Kidney (tissue), 14 donors: Measurements from ENCODE around the gene BSN. TPM values are rescaled to one million over a fixed set of nuclear protein-coding genes. Genes with fewer than 3 reads are reported as not detected.
A peak's percentile ranks its signal among the peaks of the same experiment; 100 is the strongest.

Experiments used
- DNase-seq, 5 donors: peaks; one replicate each; pipeline ENCODE4 v3.0.0-alpha.2; 2013 to 2020
- FAIRE-seq: peaks from 2 replicates; lab custom pipeline; 2012; peaks lifted over from hg19 to GRCh38; lab: Jason Lieb, UNC
- H3K27ac ChIP-seq, 2 donors: one replicate each; pipeline ENCODE4 v1.7.0; 2013; ENCODE audit warnings: low read depth in 2 of 2, low read length in 2 of 2, inconsistent platforms in 1 of 2
- H3K27me3 ChIP-seq: one replicate; pipeline ENCODE4 v1.7.1; 2013; ENCODE audit warnings: low read length, inconsistent platforms; ENCODE audit not compliant: control insufficient read depth, insufficient read depth
- H3K36me3 ChIP-seq, 3 donors: one replicate each; pipeline versions ENCODE4 v1.7.0 to v1.7.1; 2013; ENCODE audit warnings: low read length in 3 of 3, control low read depth in 1 of 3, inconsistent platforms in 1 of 3; ENCODE audit not compliant: insufficient read depth in 3 of 3, control insufficient read depth in 2 of 3
- H3K4me1 ChIP-seq, 3 donors: one replicate each; pipeline versions ENCODE4 v1.7.0 to v1.7.1; 2013; ENCODE audit warnings: low read length in 3 of 3, inconsistent platforms in 1 of 3, low read depth in 1 of 3; ENCODE audit not compliant: control insufficient read depth in 2 of 3, insufficient read depth in 2 of 3
- H3K4me3 ChIP-seq, 3 donors: one replicate each; pipeline versions ENCODE4 v1.7.0 to v1.8.1; 2013; ENCODE audit warnings: low read length in 3 of 3, control low read depth in 1 of 3, inconsistent platforms in 1 of 3
- H3K9ac ChIP-seq, 3 donors: one replicate each; pipeline versions ENCODE4 v1.7.0 to v1.7.1; 2013; ENCODE audit warnings: low read length in 3 of 3, control low read depth in 1 of 3, inconsistent platforms in 1 of 3
- H3K9me3 ChIP-seq, 3 donors: one replicate each; pipeline versions ENCODE4 v1.7.0 to v1.7.1; 2013; ENCODE audit warnings: low read length in 3 of 3, control low read depth in 1 of 3, inconsistent platforms in 1 of 3; ENCODE audit not compliant: control insufficient read depth in 2 of 3, insufficient read depth in 1 of 3
- intact Hi-C: fragments of 100-400 bp; cut with DNase I; formaldehyde crosslinking; loops from one replicate; pipeline ENCODE4 v1.11.1; 2022
- polyA plus RNA-seq: library from polyadenylated mRNA; stranded (reverse); fragments of 350-450 nt; fragmentation: Illumina TruSeq; extraction: RNeasy Lipid Tissue Mini Kit (QIAGEN cat#74804); gene quantifications from one replicate; pipeline ENCODE4 v1.2.3, GENCODE V29; 2014; ENCODE audit warnings: low read depth, low replicate concordance; ENCODE audit not compliant: insufficient read depth
- total RNA-seq: library from RNA; stranded (reverse); fragmentation: NEBNext Ultra II Directional; extraction: Animal tissue kit (Norgen Biotek cat#: 25700); gene quantifications from one replicate; pipeline ENCODE4 v1.2.1, GENCODE V29; 2021
- TF ChIP-seq, protein P1 (sequence below): IDR thresholded peaks from 3 replicates; pipeline ENCODE4 v1.5.1; 2012; ENCODE audit warnings: mild to moderate bottlenecking, moderate library complexity, borderline replicate concordance; ENCODE audit not compliant: insufficient read depth; ENCODE audit errors: extremely low read depth
- donor health status: control.
- donor health status: control.
- donor health status: control.
- donor health status: control.
- donor health status: control.
- donor health status: DM: yes; HTN: yes; CAD: no.
- donor health status: Normal renal cell carcinoma (clear cell type).

The BSN gene
- total and polyA plus RNA-seq, 2 donors from 2014 or later, result 0.11 to 1.3 TPM

DNA sequence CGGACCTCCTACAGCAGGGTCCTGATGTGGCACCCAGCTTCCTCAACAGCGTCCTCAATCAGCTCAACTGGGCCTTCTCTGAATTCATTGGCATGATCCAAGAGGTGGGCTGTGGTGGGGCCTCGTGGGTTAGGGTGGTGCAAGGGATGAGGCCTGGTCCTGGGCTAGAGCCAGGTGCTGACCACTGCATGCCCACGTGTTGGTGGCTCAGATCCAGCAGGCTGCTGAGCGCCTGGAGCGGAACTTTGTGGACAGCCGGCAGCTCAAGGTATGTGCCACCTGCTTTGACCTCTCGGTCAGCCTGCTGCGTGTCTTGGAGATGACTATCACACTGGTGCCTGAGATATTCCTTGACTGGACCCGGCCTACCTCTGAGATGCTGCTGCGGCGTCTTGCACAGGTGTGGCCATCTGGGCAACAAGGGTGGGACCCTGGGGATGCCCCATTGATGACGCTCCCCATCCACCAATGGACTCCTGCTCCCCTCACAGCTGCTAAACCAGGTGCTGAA, 161.4 kb downstream of the BSN start:
- Histone ChIP-seq H3K9me3 (no peaks in the 10 kb centered on the region), H3K9ac (no peak overlapping the region), H3K27me3 (no peaks in the 10 kb centered on the region), H3K36me3 (peaks cover 0 to 13% (median 0%) of the 10 kb centered on the region in 3 donors), H3K27ac (no peak overlapping the region), H3K4me3 (no peak overlapping the region), H3K4me1 (peaks cover 0 to 9% (median 0%) of the 10 kb centered on the region in 3 donors)
- FAIRE-seq (no peak), DNase-seq (peak in 2 of 5 donors; percentile 37 to 64)
- TF ChIP-seq, protein P1, sequence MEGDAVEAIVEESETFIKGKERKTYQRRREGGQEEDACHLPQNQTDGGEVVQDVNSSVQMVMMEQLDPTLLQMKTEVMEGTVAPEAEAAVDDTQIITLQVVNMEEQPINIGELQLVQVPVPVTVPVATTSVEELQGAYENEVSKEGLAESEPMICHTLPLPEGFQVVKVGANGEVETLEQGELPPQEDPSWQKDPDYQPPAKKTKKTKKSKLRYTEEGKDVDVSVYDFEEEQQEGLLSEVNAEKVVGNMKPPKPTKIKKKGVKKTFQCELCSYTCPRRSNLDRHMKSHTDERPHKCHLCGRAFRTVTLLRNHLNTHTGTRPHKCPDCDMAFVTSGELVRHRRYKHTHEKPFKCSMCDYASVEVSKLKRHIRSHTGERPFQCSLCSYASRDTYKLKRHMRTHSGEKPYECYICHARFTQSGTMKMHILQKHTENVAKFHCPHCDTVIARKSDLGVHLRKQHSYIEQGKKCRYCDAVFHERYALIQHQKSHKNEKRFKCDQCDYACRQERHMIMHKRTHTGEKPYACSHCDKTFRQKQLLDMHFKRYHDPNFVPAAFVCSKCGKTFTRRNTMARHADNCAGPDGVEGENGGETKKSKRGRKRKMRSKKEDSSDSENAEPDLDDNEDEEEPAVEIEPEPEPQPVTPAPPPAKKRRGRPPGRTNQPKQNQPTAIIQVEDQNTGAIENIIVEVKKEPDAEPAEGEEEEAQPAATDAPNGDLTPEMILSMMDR, result no peak
- intact Hi-C loops, result no loop called here

DNA sequence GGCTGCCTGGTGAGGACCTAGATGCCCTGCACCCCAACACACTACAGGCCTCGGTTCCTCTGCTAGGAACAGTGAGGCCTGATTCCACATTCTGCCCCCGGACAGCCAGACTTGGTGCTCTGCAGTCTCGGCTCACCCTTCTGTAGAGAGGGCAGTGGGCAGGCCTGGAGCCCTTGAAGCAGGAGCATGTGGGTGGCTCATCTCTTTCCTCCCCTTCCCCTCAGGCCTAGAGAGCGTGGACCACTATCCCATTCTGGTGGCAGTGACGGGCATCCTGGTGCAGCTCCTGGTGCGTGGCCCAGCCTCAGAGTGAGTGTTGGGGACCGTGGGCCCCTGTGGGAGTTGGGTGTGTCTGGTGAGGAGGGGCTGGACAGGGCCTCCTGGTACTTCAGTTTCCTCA, 161.9 kb downstream of the BSN start:
- intact Hi-C loops, result no loop called here
- Histone ChIP-seq H3K4me1 (peaks cover 0 to 9% (median 0%) of the 10 kb centered on the region in 3 donors), H3K4me3 (no peak overlapping the region), H3K27ac (no peak overlapping the region), H3K9me3 (no peaks in the 10 kb centered on the region), H3K27me3 (no peaks in the 10 kb centered on the region), H3K36me3 (peaks cover 0 to 18% (median 4%) of the 10 kb centered on the region in 3 donors), H3K9ac (no peak overlapping the region)
- FAIRE-seq, result no peak
- TF ChIP-seq, protein P1, result no peak
- DNase-seq, result peak in 2 of 5 donors; percentile 35 to 52

DNA sequence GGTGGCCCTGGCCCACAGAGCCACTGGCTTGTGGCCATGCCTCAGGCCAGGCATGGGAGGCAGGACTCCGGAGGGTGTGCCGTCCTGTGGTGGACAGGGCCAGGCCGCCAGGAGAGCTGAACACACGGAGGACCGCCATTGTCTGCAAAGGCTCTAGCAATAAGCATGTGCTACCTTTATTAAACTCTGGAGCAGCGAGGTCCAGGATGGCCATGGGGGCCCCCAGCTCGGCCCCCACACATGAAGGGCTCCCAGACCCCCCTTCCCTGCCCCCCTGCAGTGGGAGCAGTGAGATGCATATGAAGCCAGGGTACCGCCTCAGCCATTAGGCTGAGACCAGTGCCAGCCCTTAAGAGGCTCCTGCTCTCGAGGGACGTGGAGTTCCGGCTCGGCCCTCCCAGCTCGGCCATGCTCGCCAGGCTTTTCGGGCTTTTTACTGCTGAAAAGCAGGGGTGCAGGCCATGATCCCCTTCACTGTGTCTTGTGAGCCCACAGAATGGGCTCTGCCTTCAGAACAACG, 162.5 kb downstream of the BSN start:
- Histone ChIP-seq H3K4me1 (peaks cover 0 to 9% (median 0%) of the 10 kb centered on the region in 3 donors), H3K4me3 (no peak overlapping the region), H3K9me3 (no peaks in the 10 kb centered on the region), H3K36me3 (peaks cover 0 to 23% (median 4%) of the 10 kb centered on the region in 3 donors), H3K27me3 (no peaks in the 10 kb centered on the region), H3K27ac (no peak overlapping the region), H3K9ac (no peak overlapping the region)
- DNase-seq, result peak in 2 of 5 donors; percentile 36 to 66
- no peak for FAIRE-seq
- TF ChIP-seq, protein P1, result no peak
- intact Hi-C loops, result no loop called here
